ENCODE data around the gene YWHAQ.

DNA sequence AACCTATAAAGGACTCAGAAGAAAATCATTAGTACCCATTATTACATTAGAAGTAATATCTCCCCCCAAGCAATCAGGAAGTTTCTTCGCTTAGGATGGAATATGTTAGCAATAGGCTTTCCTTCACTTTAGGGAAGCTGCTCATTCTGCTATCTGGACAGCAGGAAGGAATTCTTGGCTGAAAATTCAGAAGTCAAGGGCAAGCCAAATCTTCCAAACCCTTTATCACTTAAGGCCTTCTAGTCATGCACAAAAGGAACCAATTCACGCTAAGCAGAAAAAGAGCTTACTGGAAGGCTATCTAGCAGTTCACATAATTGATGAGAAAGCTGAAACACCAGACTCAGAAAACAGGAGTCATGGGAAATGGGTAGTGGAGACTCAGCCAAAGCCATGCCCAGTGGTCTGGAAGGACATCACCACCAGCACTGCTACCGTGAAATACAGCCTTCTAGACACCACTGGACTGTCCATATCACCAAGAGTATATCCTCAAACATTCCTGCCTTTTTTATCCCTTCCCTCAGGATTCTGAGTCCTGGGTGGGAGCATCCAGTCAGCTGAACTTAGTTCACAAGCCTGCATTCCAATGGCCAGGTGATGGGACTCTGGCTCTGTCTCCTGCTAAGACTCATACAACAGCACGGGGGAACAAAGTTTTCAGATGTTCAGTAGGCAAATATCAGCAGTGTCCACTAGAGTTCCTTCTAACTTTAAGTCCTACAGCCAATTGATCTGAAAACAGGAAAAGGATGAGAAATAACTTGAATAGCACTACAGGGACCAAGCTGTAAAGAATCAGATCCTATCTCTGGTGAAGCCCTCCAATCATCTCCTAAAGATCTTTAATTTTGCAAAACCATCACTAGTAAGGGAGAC is 60.4 kb downstream of the YWHAQ start:
- TF ChIP-seq CTCF (IDR thresholded peaks at IDR 0.05) (no peak), POLR2A (IDR thresholded peaks at IDR 0.05) (no peak)

All from Peyer's patch (tissue), 4 donors.